Endodermal cell (in vitro differentiated cells): ENCODE results near the gene EVL. TPM values are rescaled to one million over a fixed set of nuclear protein-coding genes. Genes with fewer than 3 reads are reported as not detected.
"Not testable (repeated sequence)": the region's sequence is repeated elsewhere in the genome, so short reads cannot be mapped to it uniquely, and the experiment has no call there.

Experiments used
- DNase-seq: peaks from one replicate; pipeline ENCODE4 v3.0.0-alpha.2; 2017
- H3K27ac ChIP-seq: 2 replicates; pipeline ENCODE4 v1.5.1; 2013; ENCODE audit warnings: mild to moderate bottlenecking, low read depth, low read length, moderate library complexity
- H3K27me3 ChIP-seq: 2 replicates; pipeline ENCODE4 v1.6.1; 2013; ENCODE audit warnings: mild to moderate bottlenecking, low read length, moderate library complexity; ENCODE audit not compliant: insufficient read depth, control insufficient read depth, poor library complexity, severe bottlenecking
- H3K36me3 ChIP-seq: 2 replicates; pipeline ENCODE4 v1.7.0; 2013; ENCODE audit warnings: mild to moderate bottlenecking, low read length, moderate library complexity; ENCODE audit not compliant: control insufficient read depth, insufficient read depth
- H3K4me1 ChIP-seq: one replicate; pipeline ENCODE4 v1.7.0; 2013; ENCODE audit warnings: low read length; ENCODE audit not compliant: control insufficient read depth, insufficient read depth
- H3K4me3 ChIP-seq: 2 replicates; pipeline ENCODE4 v1.5.1; 2013; ENCODE audit warnings: mild to moderate bottlenecking, low read length, moderate library complexity
- H3K9ac ChIP-seq: 2 replicates; pipeline ENCODE4 v1.6.1; 2013; ENCODE audit warnings: mild to moderate bottlenecking, low read length, moderate library complexity; ENCODE audit not compliant: poor library complexity, severe bottlenecking; ENCODE audit errors: extremely low read depth
- H3K9me3 ChIP-seq: 2 replicates; pipeline ENCODE4 v1.6.1; 2013; ENCODE audit warnings: mild to moderate bottlenecking, low read length, moderate library complexity; ENCODE audit not compliant: control insufficient read depth
- H3K27ac Mint-ChIP-seq: 2 replicates; pipeline ENCODE4 v1.8.0; 2020; ENCODE audit warnings: mixed read lengths
- H3K27me3 Mint-ChIP-seq: 2 replicates; pipeline ENCODE4 v1.8.0; 2021; ENCODE audit warnings: mild to moderate bottlenecking, mixed read lengths; ENCODE audit not compliant: insufficient read depth
- H3K36me3 Mint-ChIP-seq: 2 replicates; pipeline ENCODE4 v1.8.0; 2020; ENCODE audit warnings: low read depth, mixed read lengths
- H3K4me1 Mint-ChIP-seq: 2 replicates; pipeline ENCODE4 v1.8.0; 2020; ENCODE audit warnings: mixed read lengths
- H3K4me3 Mint-ChIP-seq: 2 replicates; pipeline ENCODE4 v1.8.0; 2020; ENCODE audit warnings: mild to moderate bottlenecking, moderate library complexity, mixed read lengths
- H3K9me3 Mint-ChIP-seq: 2 replicates; pipeline ENCODE4 v1.8.0; 2020; ENCODE audit warnings: mild to moderate bottlenecking, mixed read lengths
- CTCF ChIP-seq: fragments of 200-600 bp; sonication (generic); conservative IDR thresholded peaks from 2 replicates; pipeline ENCODE4 v1.5.0; 2021; ENCODE audit warnings: antibody characterized with exemption, mild to moderate bottlenecking
- WGBS, 2 experiments: methylation state at CpG; one replicate each; pipeline versions ENCODE4 v1.1.5 to v1.1.7; 2013; ENCODE audit warnings: missing lambda C conversion rate in 2 of 2, mixed read lengths in 1 of 2; ENCODE audit not compliant: insufficient coverage in 1 of 2, insufficient read length in 1 of 2; 5-methylcytosine and 5-hydroxymethylcytosine counted together
- total RNA-seq, 2 donors: library from RNA; stranded (reverse); fragmentation: NEBNext Ultra II Directional in 1 of 2; extraction: Animal tissue kit (Norgen Biotek cat#: 25700) in 1 of 2; gene quantifications; 2 replicates in 1 of 2; 3 replicates in 1 of 2; pipeline ENCODE4 v1.2.1, GENCODE V29; 2021

EVL gene
- total RNA-seq, 2 donors from 2014 or later: 61.1 to 71.3 TPM

GRCh38 chr14:100028990-100029677 lies 36.1 kb upstream of the EVL start:
- no peak overlapping the region for H3K4me3 Mint-ChIP-seq
- peaks cover 18% of the 10 kb centered on the region for H3K4me1 Mint-ChIP-seq
- Histone ChIP-seq H3K27ac (no peak overlapping the region), H3K9ac (no peak overlapping the region), H3K9me3 (no peaks in the 10 kb centered on the region), H3K36me3 (no peaks in the 10 kb centered on the region), H3K4me3 (no peak overlapping the region), H3K27me3 (peaks cover 19% of the 10 kb centered on the region), H3K4me1 (no peaks in the 10 kb centered on the region)
- no peak for DNase-seq
- no peaks in the 10 kb centered on the region for H3K36me3 Mint-ChIP-seq
- no peaks in the 10 kb centered on the region for H3K9me3 Mint-ChIP-seq
- peaks cover 58% of the 10 kb centered on the region for H3K27me3 Mint-ChIP-seq
- no peak overlapping the region for H3K27ac Mint-ChIP-seq
- peak; percentile 56 for TF ChIP-seq CTCF
- 80% methylated on average over 3 of the region's 3 CpGs; no CpG with 5 or more reads in 1 of the 2 experiments for WGBS, 2 experiments

DNA sequence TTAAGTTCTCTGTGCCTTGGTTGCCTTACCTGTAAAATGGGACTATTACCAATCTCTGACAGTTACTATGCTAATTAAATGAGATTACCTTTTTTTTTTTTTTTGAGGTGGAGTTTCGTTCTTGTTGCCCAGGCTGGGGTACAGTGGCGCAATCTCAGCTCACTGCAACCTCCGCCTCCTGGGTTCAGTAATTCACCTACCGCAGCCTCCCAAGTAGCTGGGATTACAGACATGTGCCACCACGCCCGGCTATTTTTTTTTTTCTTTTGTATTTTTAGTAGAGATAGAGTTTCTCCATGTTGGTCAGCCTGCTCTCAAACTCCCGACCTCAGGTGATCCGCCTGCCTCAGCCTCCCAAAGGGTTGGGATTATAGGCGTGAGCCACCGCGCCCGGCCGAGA lies 35.2 kb upstream of the EVL start:
- H3K4me1 ChIP-seq, H3K9ac ChIP-seq, H3K9me3 ChIP-seq, H3K36me3 Mint-ChIP-seq, H3K4me3 Mint-ChIP-seq, H3K36me3 ChIP-seq, H3K27ac ChIP-seq, H3K9me3 Mint-ChIP-seq, DNase-seq, H3K27ac Mint-ChIP-seq, H3K4me3 ChIP-seq: not testable (repeated sequence)
- 90 to 92% methylated on average over 2 to 13 of the region's 13 CpGs for WGBS, 2 experiments
- Mint-ChIP-seq H3K27me3 (peaks cover 58% of the 10 kb centered on the region), H3K4me1 (peaks cover 12% of the 10 kb centered on the region)
- H3K27me3 ChIP-seq: peaks cover 19% of the 10 kb centered on the region

DNA sequence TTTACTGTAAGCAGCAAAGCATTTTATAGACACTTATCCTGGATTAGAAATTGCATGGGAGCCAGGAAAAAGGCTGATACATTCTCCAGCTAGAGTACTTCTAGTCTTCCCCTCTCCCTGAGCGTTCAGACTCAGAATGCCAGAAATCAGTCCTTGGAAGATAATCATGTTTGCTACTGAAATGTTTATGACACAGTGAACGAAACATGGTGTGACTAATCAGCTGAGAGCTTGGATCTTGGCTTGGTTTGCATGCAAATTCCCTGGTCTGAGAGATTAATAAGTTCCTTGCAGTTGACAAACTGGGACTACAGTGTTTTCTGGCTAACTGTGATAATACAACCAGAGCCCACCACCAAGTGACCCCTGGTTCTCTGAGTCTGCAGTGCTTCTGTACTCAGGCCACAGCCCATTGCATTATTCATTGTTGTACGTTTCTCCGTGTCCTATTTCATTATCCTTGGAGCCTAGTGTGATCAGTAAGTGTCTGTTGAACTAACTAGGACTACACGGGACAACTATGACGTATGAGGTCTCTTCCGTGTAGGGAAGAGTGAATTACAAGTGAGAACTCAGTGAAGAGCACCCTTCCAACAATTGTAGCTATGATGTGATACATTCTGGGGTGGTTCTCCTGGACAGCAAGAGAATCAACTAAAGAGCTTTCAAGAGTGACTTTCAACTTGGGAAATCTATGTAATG lies 34.6 kb upstream of the EVL start:
- H3K36me3 ChIP-seq: no peaks in the 10 kb centered on the region
- H3K4me3 ChIP-seq: no peak overlapping the region
- Mint-ChIP-seq H3K4me3 (no peak overlapping the region), H3K4me1 (peaks cover 9% of the 10 kb centered on the region), H3K36me3 (no peaks in the 10 kb centered on the region), H3K27ac (no peak overlapping the region), H3K27me3 (peaks cover 58% of the 10 kb centered on the region), H3K9me3 (no peaks in the 10 kb centered on the region)
- H3K27me3 ChIP-seq: peaks cover 19% of the 10 kb centered on the region
- no peak overlapping the region for H3K9ac ChIP-seq
- H3K27ac ChIP-seq: no peak overlapping the region
- no peaks in the 10 kb centered on the region for H3K4me1 ChIP-seq
- H3K9me3 ChIP-seq: no peaks in the 10 kb centered on the region
- no peak for DNase-seq
- TF ChIP-seq CTCF: no peak
- 93 to 98% methylated on average over 6 to 7 of the region's 7 CpGs for WGBS, 2 experiments
